SIG-M5 treated with dmso at 0.1 percent for 504 hours (cell line): ENCODE results near the gene ENTPD8.
"Not testable (repeated sequence)": the region's sequence is repeated elsewhere in the genome, so short reads cannot be mapped to it uniquely, and the experiment has no call there.

Source experiments
- DNase-seq: peaks from one replicate; lab custom pipeline; 2025; ENCODE audit not compliant: unreplicated experiment; lab: John Stamatoyannopoulos, UW

Gene ENTPD8

DNA sequence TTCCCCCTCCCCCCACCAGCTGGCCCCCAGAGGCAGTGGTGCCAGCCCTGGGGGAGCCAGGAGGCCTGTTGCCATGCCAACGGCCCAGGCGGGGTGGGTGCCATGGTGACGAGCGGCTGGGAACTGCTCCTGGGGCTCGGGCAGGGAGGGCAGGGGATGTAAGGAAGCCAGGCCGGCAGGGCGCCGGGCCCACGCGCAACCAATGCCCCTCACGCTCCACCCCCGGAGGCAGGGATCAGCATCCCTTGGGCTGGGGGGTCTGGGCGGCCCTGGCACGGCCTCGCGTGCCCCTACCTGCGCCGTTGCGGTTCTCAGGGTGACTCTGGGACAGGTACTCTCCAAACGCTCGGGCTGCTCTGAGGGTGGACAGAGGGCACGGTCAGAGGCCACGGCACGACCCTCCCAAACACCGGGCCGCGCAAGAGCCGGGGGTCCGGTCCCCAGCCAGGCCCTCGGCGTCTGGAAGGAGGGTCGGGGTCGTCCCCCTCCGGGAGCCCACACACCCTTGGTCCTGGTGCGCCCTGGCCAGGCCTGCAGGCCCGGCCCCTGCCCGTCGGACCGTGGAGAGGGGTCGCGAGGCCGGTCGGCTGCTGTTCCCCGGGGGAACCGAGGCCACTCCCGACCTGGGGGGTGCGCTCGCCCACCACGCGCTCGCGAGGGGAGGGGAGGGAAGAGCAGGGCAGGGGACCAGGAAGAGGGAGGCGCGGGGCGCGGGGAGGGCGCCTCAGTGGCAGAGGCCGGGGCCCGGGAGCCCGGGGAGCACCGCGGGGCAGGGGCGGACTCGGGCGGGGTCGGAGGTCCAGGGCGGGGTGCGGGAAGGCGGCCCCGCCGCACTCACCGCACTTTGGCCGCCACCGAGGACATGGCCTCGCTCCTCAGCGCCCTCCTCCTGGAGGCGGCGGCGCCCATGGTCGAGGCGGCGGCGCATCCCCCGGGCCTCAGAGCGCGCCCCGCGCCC is 17.3 kb upstream of the ENTPD8 start:
- DNase-seq = no peak

DNA sequence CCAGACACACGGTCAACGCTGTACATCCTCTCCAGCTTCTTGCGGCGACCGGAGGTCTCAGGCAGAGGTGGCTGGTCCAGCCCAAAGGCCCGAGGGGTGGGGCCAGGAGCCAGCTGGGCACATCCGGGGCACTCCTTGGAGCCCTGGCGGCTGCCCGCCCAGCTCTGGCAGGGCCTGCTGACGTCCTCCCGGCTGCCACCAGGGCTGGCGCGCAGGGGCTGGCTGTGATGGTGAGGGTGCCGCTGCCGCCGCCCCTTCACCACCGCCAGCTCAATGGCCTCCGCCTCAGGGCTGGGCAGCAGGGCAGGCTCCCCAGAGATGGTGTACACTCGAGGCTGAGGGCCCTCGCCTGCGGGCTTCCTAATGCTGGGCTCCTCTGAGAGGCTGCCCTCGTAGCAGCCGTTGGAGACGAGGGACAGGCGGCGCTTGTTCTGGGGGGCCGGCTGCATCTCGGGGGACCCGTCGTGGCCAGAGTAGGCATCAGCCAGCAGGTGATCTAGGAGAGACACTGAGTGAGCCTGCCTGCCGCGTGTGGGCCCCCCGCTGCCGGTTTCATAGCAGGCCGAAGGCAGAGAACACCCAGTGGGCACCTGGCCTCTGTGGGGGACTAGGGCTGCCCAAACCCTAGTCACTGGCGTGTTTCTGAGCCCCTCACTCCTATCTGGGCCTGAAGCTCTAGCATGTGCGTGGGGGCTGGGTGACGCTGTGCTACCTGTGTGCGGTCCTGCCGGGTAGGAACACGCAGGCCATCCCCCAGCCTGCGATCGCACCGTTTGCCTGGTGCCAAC is 16.4 kb upstream of the ENTPD8 start:
- no peak for DNase-seq

DNA sequence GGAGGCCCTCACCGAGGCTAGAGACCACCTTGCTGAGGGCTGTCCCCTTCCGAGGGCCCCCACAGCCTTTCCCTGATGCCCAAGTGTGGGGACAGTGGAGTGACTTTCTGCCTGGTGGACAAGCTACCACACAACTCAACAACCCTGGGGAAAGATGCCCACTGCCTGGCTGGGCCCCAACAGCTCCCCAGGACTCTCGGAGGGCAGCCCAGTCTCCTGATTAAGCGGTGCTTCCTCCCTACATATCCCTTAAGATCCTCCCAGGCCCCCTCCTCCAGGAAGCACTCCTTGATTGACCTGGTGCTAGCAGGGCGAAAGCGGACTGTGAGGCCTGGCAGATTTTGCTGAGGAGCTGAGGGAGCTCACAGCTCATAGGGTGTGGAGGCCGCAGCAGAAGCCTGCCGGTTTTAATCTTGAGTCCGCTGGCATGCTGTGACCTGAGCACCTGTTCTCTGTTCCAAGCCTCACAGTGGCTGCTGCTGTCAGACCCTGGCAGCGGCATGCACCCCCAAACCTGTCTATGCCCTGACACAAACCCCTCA is 15.8 kb upstream of the ENTPD8 start:
- no peak for DNase-seq

DNA sequence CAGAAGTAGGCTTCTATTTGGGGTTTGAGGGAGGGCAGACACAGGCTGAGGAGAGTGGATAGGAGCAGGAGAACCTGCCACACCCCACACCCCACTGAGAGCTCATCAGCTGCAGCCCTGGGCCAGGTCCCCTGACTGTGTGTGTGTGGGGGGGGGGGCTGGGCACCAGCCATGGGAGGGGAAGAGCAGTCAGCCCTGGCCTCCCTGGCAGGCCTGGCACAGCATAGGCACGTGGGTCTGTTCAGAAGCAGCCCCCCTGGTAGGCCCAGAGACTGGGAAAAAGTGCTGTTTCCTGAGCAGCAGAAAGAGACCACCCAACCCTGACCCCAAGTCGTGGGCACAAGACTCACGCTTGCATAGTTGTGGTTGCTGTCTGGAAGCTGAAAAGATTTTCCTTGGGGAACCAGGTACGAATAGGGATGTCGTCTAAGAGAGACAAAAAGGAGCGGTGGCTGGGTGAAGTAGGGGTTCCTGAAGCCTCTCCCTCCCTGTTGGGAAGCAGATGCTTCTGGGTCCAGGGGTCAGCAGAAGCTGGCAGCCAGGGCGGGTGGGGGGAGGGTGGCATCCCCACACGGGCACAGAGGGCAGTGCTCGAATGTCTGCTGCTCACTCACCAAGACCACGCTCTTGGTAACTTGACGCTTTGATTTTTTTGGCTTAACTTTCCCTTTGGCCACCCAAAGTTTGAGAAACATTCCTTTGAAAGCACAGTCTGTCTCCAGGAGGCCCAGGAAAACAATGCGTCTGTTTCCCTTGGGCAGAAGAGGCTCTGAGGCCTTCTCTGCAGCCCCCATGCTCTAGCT is 15.1 kb upstream of the ENTPD8 start:
- no peak for DNase-seq

DNA sequence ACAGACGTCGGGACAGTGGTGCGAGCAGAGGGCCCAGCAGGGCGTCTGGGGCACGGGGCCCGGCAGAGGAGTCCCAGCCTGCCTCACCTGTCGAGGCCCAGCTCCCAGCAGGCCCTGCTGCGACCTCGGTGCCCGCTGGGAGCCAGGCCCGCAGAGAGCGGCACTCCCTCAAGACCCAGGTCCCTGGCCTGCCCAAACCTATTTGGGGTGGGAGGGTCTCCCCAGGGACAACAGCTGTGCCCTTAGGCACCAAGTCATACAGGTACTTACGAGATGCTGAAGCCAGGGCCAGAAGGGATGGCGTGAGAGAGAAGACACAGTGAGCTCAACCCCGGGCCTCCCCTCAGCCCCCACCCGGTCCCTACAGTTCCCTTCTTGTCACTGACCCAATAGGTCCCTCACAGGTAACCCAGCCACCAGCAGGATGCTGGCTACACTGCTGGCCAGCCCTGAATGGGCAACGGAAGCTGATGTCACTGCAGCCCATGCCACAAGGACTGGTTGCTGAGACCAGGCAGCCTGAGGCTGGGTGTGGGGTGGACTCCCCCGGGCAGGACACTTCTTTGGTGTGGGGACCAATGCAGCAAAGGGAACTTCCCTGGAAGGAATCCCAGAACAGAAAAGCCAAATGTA is 14.3 kb upstream of the ENTPD8 start:
- no peak for DNase-seq

DNA sequence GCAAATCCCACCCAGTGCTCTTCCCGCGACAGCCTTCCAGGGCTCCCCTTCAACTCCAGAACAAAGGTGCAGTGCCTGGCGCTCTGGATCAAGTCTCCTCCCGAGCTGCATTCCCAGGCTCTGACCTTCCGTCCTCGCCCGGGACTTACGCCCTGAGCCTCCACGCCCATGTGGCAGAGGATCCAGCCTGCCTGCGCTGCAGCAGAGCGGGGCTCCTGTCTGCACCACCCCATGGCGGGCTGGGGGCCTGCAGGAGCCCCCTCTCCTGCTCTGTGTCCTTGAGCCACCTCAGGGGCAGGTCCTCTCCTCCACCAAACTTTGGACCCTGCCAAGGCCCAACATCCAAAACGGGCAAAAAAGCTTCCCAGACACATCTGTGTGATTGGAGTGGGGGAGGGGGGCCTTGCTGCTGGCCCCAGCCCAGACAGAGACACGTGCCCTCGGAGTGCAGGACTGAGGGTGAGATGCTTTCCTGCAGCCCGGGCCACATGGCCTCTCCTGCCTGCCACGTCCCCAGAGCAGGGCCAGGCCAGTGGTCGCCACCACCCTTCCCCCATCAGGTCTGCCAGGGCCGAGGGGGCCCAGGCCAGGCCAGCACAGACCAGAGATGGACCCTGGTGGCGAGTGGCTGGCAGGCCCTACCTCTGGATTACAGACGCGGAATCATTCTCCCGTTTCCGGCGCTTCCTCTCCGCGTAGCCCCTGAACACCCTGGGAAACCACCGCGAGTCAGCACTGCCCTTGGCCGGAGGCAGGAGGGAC is 13.6 kb upstream of the ENTPD8 start:
- DNase-seq = no peak

DNA sequence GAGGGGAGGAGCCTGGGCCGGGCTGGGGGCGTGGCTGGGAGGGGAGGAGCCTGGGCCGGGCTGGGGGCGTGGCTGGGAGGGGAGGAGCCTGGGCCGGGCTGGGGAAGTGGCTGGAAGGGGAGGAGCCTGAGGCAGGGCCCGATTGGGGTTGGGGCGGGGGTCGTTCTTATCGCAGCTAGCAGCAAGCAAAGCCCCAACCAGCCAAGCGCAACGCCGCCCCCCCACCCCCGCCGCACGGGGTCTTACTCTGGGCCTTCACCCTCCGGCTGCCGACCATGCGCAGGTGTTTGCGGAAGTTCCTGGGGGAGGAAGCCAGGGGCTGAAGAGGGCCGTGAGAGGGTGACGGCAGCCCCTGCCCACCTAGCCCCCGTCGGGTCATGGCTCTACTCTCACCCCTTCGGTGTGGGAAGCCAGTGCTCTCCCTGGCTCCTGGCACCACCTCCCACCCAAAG is 13.0 kb upstream of the ENTPD8 start:
- no peak for DNase-seq

DNA sequence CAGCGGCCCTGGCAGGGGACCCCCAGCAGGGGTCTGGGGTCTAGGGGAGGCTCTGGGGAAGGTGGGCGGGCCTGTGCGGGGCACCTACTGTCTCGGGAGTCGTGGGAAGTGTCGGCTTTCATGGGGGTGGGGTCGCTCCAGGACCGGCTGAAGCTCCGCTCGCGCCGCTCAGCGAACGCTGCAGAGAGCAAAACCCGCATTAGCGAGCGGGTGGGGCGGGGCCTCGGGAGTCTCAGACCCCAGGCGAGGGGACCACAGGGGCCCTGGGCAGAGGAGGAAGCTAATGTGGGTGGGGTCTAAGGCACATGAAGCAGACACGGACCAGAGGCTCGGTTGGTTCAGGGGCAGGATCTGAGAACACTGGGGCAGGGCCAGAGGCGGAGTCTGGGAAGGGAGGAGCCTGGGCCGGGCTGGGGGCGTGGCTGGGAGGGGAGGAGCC is 12.5 kb upstream of the ENTPD8 start:
- DNase-seq = no peak

DNA sequence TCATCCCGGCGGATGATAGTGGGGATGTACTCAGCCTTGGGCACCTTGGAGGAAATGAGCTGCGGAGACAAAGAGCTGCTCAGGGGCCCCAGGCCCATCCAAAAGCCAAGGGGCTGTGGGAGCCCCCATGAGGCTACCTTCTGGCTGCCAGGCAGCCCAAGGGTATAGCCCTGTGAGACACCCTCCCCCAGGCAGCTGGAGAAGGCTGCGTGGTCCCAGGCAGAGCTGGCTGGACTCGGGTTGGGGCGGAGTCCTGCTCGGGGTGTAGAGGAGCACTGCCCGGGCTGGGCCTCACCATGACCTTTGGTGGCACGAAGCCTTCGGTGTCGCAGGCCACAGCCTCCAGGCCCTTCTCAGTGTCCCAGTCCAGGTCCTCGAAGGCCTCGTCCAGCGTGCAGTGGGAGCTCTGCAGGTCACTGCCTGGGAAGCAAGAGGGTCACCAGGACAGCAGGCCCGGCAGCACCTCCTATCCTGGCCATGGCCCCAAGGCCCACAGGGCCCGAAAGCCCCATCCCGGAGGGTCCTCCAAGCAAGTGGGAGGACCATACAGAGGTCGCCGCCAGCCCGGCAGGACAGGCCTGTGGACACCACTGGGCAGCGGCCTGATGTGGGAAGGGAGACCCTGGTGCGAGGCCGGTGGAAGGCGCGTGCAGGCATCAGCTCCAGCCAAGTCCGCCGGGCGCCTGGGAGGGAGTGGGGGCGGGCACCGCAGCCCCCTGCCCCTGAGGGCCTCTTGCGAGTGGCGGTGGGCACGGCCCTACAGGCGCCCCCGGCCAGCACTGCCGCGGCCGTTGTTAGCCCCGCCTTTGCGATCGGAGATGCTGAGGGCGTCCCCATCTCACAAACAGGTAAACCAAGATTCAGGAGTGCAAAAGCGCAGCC is 11.8 kb upstream of the ENTPD8 start:
- no peak for DNase-seq

DNA sequence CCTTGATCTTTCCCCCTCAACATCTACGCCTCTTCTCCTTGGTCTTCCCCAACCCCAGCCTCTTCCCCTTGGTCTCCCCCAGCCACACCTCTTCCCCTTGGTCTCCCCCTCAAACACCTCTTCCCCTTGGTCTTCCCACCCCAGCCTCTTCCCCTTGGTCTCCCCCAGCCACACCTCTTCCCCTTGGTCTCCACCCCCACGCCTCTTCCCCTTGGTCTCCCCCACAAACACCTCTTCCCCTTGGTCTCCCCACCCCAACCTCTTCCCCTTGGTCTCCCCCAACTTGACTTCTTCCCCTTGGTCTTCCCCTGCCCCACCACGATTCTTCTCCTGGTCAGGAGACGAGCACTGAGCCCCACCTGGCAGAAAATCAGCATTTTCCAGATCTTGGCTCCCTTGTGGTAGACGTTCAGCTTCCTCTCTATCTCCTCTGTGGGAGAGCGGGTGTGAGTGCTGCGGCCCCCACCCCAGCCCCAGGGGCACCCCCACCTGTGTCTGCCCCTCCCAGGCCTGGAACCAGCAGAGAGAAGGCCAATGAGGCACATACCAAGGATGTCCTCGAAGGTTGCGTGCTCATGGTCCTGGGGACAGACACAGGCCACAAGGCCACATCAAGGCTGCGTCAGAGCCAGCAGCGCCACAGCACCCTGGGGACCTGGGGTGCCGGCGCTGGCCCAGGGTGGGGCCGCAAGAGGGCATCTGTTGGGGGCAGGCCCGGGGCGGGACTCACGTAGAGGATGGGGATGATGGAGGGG is 11.0 kb upstream of the ENTPD8 start:
- DNase-seq = no peak

DNA sequence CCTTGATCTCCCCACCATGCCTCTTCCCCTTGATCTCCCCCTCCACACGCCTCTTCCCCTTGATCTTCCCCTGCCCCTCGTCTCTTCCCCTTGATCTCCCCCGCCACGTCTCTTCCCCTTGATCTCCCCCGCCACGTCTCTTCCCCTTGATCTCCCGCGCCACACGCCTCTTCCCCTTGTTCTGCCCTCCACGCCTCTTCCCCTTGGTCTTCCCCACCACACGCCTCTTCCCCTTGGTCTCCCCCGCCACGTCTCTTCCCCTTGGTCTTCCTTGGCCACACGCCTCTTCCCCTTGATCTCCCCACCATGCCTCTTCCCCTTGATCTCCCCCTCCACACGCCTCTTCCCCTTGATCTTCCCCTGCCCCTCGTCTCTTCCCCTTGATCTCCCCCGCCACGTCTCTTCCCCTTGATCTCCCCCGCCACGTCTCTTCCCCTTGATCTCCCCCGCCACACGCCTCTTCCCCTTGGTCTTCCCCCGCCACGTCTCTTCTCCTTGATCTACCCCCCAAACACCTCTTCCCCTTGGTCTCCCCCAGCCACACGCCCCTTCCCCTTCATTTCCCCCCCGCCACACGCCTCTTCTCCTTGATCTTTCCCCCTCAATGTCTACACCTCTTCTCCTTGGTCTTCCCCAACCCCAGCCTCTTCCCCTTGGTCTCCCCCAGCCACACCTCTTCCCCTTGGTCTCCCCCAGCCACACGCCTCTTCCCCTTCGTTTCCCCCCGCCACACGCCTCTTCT is 10.3 kb upstream of the ENTPD8 start:
- DNase-seq = not testable (repeated sequence)

DNA sequence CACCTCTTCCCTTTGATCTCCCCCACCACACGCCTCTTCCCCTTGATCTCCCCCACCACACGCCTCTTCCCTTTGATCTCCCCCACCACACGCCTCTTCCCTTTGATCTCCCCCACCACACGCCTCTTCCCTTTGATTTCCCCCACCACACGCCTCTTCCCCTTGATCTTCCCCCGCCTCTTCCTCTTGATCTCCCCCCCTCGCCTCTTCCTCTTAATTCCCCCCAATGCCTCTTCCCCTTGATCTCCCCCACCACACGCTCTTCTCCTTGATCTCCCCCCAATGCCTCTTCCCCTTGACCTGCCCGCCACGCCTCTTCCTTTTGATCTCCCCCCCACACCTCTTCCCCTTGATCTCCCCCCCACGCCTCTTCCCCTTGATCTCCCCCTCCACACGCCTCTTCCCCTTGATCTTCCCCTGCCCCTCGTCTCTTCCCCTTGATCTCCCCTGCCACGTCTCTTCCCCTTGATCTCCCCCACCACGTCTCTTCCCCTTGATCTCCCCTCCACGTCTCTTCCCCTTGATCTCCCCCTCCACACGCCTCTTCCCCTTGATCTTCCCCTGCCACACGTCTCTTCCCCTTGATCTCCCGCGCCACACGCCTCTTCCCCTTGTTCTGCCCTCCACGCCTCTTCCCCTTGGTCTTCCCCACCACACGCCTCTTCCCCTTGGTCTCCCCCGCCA is 9.5 kb upstream of the ENTPD8 start:
- not testable (repeated sequence) for DNase-seq

DNA sequence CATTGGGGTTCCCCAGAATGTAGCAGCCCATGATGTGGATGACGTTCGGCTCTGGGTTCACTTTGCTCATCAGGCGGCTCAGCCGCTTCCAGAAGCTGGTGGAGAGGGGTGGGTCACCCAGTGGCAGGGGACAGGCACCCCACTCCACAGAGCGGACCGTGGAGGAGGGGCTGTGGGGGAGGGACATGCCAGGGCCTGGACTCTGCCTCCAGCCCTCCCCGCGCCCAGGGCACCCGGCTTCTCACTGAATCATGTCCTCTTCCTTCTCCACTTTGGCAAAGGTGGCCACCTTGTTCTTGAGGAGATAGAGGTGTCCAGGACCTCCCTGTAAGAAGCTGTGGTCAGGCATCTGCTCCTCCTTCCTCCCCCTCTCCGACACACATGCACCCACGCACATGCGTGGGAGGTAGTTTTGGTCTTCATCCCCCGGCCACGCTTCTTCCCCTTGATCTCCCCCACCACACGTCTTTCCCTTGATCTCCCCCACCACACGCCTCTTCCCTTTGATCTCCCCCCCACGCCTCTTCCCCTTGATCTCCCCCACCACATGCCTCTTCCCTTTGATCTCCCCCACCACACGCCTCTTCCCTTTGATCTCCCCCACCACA is 8.9 kb upstream of the ENTPD8 start:
- DNase-seq = no peak

DNA sequence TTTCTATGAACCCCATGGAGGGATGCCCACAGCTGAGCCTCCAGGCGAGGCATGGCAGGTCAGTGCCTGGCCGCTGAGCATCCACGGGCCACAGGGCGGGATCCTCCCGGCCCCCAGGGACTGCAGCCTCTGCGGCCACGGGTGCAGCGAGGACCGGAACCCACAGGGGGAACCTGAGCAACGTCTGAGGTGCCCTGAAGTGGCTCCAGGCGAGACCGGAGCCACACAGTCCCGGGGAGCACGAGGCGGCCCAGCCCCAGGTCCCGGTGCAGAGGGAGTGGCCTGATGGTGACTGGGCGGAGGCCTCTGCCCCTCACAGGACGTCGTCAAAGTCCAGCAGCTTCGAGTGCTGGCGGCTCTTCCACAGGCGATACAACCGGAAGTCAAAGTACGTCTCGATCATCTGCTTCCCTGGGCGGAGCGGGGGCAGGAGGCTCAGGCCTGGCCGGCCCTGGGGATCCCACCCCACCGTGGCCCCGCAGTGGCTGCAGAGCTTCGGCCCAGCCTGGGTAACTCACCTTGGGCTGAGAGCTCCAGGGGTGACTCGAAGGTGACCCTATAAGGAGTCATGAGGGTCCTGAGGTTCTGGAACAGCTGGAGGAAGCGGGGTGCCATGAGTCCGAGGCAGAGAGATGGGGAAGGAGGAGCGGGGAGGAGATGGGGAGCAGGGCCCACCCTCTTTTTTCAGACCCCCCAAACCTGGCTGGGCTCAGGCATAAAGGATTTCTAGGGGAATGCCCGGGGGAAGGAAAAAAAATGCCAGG is 8.1 kb upstream of the ENTPD8 start:
- no peak for DNase-seq

DNA sequence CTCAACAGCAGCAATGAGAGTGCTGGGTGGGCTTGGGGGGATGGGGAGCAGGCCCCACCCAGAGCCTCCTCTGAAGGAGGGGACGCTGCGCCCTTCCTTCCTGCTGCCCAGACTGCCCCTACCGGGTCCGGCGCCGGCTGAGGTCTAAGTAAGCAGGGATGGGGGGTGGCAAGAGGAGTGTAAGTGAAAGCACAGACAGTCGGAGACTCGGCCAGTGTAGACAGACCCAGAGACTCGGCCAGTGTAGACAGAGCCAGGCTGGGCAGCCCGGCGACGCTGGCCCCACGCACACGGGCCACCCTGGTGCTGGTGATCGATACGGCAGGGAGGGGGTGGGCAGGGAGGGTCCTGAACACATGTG is 7.4 kb upstream of the ENTPD8 start:
- DNase-seq = no peak
